K562 (cell line): ENCODE data around the gene PACRG. TPM values are rescaled to one million over a fixed set of nuclear protein-coding genes. Genes with fewer than 3 reads are reported as not detected.

Experiments used
- ATAC-seq: fragments of 200-7000 bp; cut with Tn5 transposase; 3 replicates; pipeline ENCODE4 v1.9.1; 2020; ENCODE audit warnings: moderate library complexity
- BruUV-seq: library from RNA; stranded (reverse); fragments of 400-500 nt; replicated peaks from 2 replicates; lab custom pipeline; 2021; lab: Mats Ljungman, UMichigan
- CTCF ChIA-PET: fragments of 300-600 bp; formaldehyde crosslinking; extraction: SDS; loops from one replicate; lab custom pipeline; 2021; ENCODE audit warnings: low intra/inter-chr PET ratio; lab: Yijun Ruan, JAX
- POLR2A ChIA-PET: fragments of 300-600, 350-650 bp; sonication (Branson Sonifier 250); formaldehyde crosslinking; extraction: SDS; loops from one replicate; lab custom pipeline; 2021; ENCODE audit warnings: antibody characterized with exemption, inconsistent platforms; lab: Yijun Ruan, JAX
- DNase-seq, 4 experiments: peaks; one replicate each; pipeline versions ENCODE4 v3.0.0 to v3.0.0-alpha.2; 2011 to 2018; ENCODE audit warnings: low spot score in 3 of 4, mixed read lengths in 3 of 4; ENCODE audit errors: extremely low read depth in 1 of 4
- FAIRE-seq: peaks from 2 replicates; lab custom pipeline; 2011; peaks lifted over from hg19 to GRCh38; lab: Jason Lieb, UNC
- H2AFZ ChIP-seq: 2 replicates; pipeline ENCODE4 v1.6.0; 2011; ENCODE audit warnings: low read depth, low read length, control low read depth, inconsistent platforms
- H3K27ac ChIP-seq: fragments of 200-600 bp; 3 replicates; pipeline ENCODE4 v1.8.0; 2011; ENCODE audit warnings: low read depth, mild to moderate bottlenecking, control low read depth, inconsistent platforms, low read length, moderate library complexity, mixed read lengths; ENCODE audit errors: extremely low read depth
- H3K27me3 ChIP-seq, 2 experiments: fragments of 300-600 bp in 1 of 2; 2 replicates in 1 of 2; 3 replicates in 1 of 2; pipeline versions ENCODE4 v1.6.0 to v1.8.0; 2011; ENCODE audit warnings: inconsistent platforms in 2 of 2, low read length in 2 of 2, mild to moderate bottlenecking in 1 of 2, mixed read lengths in 1 of 2, moderate library complexity in 1 of 2; ENCODE audit not compliant: control insufficient read depth in 2 of 2, insufficient read depth in 2 of 2
- H3K36me3 ChIP-seq: fragments of 300-600 bp; 3 replicates; pipeline ENCODE4 v1.8.0; 2011; ENCODE audit warnings: mild to moderate bottlenecking, low read length, inconsistent platforms; ENCODE audit not compliant: control insufficient read depth, insufficient read depth
- H3K4me1 ChIP-seq, 2 experiments: fragments of 200-600 bp in 1 of 2; replicated peaks in 1 of 2; 2 replicates in 1 of 2; 3 replicates in 1 of 2; pipeline versions ENCODE4 v1.5.1 to v1.8.0; 2011; ENCODE audit warnings: inconsistent platforms in 2 of 2, low read length in 2 of 2, mild to moderate bottlenecking in 1 of 2, mixed read lengths in 1 of 2, moderate library complexity in 1 of 2; ENCODE audit not compliant: control insufficient read depth in 2 of 2, insufficient read depth in 2 of 2
- H3K4me2 ChIP-seq: 2 replicates; pipeline ENCODE4 v1.6.1; 2011; ENCODE audit warnings: low read length, control low read depth, inconsistent platforms, mixed read lengths; ENCODE audit not compliant: insufficient read depth
- H3K4me3 ChIP-seq: fragments of 200-600 bp; sonication (generic), shearing (Covaris generic); 2 replicates; pipeline ENCODE4 v1.5.1; 2016; ENCODE audit warnings: control low read depth, inconsistent platforms
- H3K79me2 ChIP-seq: fragments of 200-600 bp; 3 replicates; pipeline ENCODE4 v1.8.0; 2011; ENCODE audit warnings: low read length, inconsistent platforms; ENCODE audit not compliant: control insufficient read depth, insufficient read depth
- H3K9ac ChIP-seq, 2 experiments: 2 replicates each; pipeline versions ENCODE4 v1.6.0 to v1.6.1; 2011; ENCODE audit warnings: low read depth in 2 of 2, low read length in 2 of 2, control low read depth in 1 of 2, inconsistent platforms in 1 of 2, mild to moderate bottlenecking in 1 of 2, mixed read lengths in 1 of 2; ENCODE audit not compliant: insufficient read depth in 1 of 2
- H3K9me1 ChIP-seq: one replicate; pipeline ENCODE4 v1.6.0; 2011; ENCODE audit warnings: inconsistent platforms, mild to moderate bottlenecking, low read length, moderate library complexity; ENCODE audit not compliant: control insufficient read depth, insufficient read depth
- H3K9me3 ChIP-seq: replicated peaks from 2 replicates; pipeline ENCODE4 v1.5.1; 2011; ENCODE audit warnings: low read depth, low read length, inconsistent platforms; ENCODE audit not compliant: control insufficient read depth, insufficient read depth
- H4K20me1 ChIP-seq: replicated peaks from 2 replicates; pipeline ENCODE4 v1.6.1; 2011; ENCODE audit warnings: low read length, inconsistent platforms, mixed read lengths; ENCODE audit not compliant: control insufficient read depth, insufficient read depth
- ATF1 ChIP-seq, 2 experiments: fragments of 450-650 bp in 1 of 2; IDR thresholded peaks; 2 replicates each; pipeline ENCODE4 v1.6.1; 2016; ENCODE audit warnings: missing compliant biosample characterization in 1 of 2, missing genetic modification characterization in 1 of 2
- COPS2 ChIP-seq: fragments of 450-650 bp; conservative IDR thresholded peaks from 2 replicates; pipeline ENCODE4 v1.6.1; 2016; ENCODE audit warnings: mild to moderate bottlenecking, moderate library complexity
- PHB ChIP-seq: fragments of 250-450 bp; sonication (Bioruptor Pico); IDR thresholded peaks from 2 replicates; pipeline ENCODE4 v1.5.0; 2021
- PURB ChIP-seq: sonication (generic); formaldehyde crosslinking; IDR thresholded peaks from 2 replicates; pipeline ENCODE4 v1.9.0; 2021; ENCODE audit warnings: low read depth, mild to moderate bottlenecking, missing genetic modification reagents
- SREBF2 ChIP-seq: sonication (generic); formaldehyde crosslinking; IDR thresholded peaks from 2 replicates; pipeline ENCODE4 v1.4.0; 2020; ENCODE audit warnings: mild to moderate bottlenecking, missing genetic modification reagents
- STAT5A ChIP-seq: IDR thresholded peaks from 2 replicates; pipeline ENCODE4 v1.6.1; 2012; ENCODE audit warnings: low read length, inconsistent platforms, borderline replicate concordance
- ZEB2 ChIP-seq: fragments of 450-650 bp; IDR thresholded peaks from 2 replicates; pipeline ENCODE4 v1.6.1; 2016
- ZFP1 ChIP-seq: fragments of 450-650 bp; formaldehyde crosslinking; IDR thresholded peaks from 2 replicates; pipeline ENCODE4 v1.4.0; 2020; ENCODE audit warnings: mild to moderate bottlenecking, mixed read lengths
- WGBS: fragments of 100-300 bp; shearing (Covaris generic); methylation state at CpG from one replicate; pipeline ENCODE4 v1.1.6; 2016; ENCODE audit warnings: low coverage, mixed read lengths; ENCODE audit not compliant: insufficient coverage; ENCODE audit errors: missing lambda C conversion rate; 5-methylcytosine and 5-hydroxymethylcytosine counted together
- in situ Hi-C: fragments of 300-500 bp; cut with MboI; formaldehyde crosslinking; loops from 4 replicates; pipeline ENCODE4 v1.15.0; 2018; ENCODE audit warnings: inconsistent platforms, mixed read lengths
- intact Hi-C: fragments of 100-400 bp; cut with micrococcal nuclease; formaldehyde crosslinking; loops from 2 replicates; pipeline ENCODE4 v1.14.2; 2022
- polyA plus RNA-seq, 8 experiments: library from polyadenylated mRNA; depleted of rRNA in 4 of 8; stranded (reverse) in 5 of 8; unstranded in 3 of 8; fragments of >200 nt; fragmentation: Nextera tagmentation in 2 of 8; fragmentation: Illumina TruSeq in 1 of 8; extraction: Ambion mirVana in 2 of 8; extraction: Trizol in 1 of 8; gene quantifications; 2 replicates each; pipeline versions ENCODE4 v1.2.1 to v1.2.3, GENCODE V29; 2011 to 2014; ENCODE audit warnings: inconsistent platforms in 1 of 8, missing spikeins in 1 of 8
- total RNA-seq, 7 experiments: library from RNA; depleted of rRNA in 6 of 7; stranded (reverse); fragments of >200 nt in 6 of 7; fragmentation: Illumina TruSeq in 2 of 7; extraction: Trizol in 2 of 7; gene quantifications; 2 replicates each; pipeline versions ENCODE4 v1.2.1 to v1.2.3, GENCODE V29; 2011 to 2021; ENCODE audit warnings: low replicate concordance in 1 of 7
- TF ChIP-seq, protein P1 (sequence below): fragments of 450-650 bp; IDR thresholded peaks from 2 replicates; pipeline ENCODE4 v1.6.1; 2016
- TF ChIP-seq, protein P2 (sequence below): fragments of 200-600 bp; sonication (generic); IDR thresholded peaks from one replicate; pipeline ENCODE4 v1.6.1; 2012; ENCODE audit warnings: mild to moderate bottlenecking, low read depth, low read length, inconsistent platforms
- TF ChIP-seq, protein P3 (sequence below), 2 experiments: fragments of 250-450 bp in 1 of 2; fragments of 450-650 bp in 1 of 2; sonication (Bioruptor Pico) in 1 of 2; IDR thresholded peaks; 2 replicates each; pipeline versions ENCODE4 v1.6.1 to v1.8.0; 2016 to 2021; ENCODE audit warnings: mild to moderate bottlenecking in 2 of 2, moderate library complexity in 2 of 2, missing compliant biosample characterization in 1 of 2, missing genetic modification characterization in 1 of 2

The PACRG gene
- total and polyA plus RNA-seq, 9 of the 15 experiments (the other 6 are each of a cell fraction or from before 2014, with no cell fraction given), result 0.04 TPM; not detected in 8

DNA sequence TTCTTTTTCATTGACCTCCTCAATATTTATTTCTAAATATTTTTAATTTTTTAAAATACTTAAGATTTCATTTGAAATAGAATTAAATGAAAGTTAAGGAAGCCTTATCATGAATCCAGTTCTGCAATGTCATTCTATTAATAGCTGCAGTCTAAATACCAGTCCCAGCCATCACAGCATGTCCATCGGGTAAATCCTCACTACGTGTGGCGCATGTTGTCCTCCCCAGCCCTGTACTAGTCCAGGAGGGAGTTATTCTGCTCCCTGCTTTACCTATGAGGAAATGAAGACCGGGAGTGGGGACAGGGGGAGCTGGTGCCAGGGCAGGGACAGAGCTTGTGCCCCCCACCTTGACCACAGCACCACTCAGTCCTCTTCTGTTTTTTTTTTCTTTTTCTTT, 561.7 kb downstream of the PACRG start:
- Histone ChIP-seq H3K27me3 (peaks cover 48 to 66% of the 10 kb centered on the region in 2 experiments), H3K4me3 (no peak overlapping the region), H3K27ac (no peak overlapping the region), H4K20me1 (no peaks in the 10 kb centered on the region), H3K79me2 (no peaks in the 10 kb centered on the region), H3K4me2 (no peak overlapping the region), H3K36me3 (no peaks in the 10 kb centered on the region), H3K4me1 (peaks cover 0 to 3% of the 10 kb centered on the region in 2 experiments; a peak in 1 of 5 replicates), H3K9me3 (no peaks in the 10 kb centered on the region), H3K9ac (no peak overlapping the region), H2AFZ (no peak overlapping the region), H3K9me1 (no peaks in the 10 kb centered on the region)
- ChIA-PET POLR2A (interaction anchor here (0.5 to 0.7 kb wide), 2 partner anchors 19 to 23 kb away, joined by 3 read pairs; no protein-coding TSS in a partner anchor), CTCF (no interaction called here)
- intact Hi-C loops, result no loop called here
- in situ Hi-C loops, result no loop called here
- BruUV-seq, result no TSS peak
- DNase-seq (no peak), ATAC-seq (no peak), FAIRE-seq (no peak)
- 0% methylated on average over 4 of the region's 4 CpGs for WGBS
- TF ChIP-seq COPS2 (no peak), PURB (no peak), ATF1 (CRISPR knock-in tag; IDR thresholded peaks at IDR 0.05) (no peak), ATF1 (tag; IDR thresholded peaks at IDR 0.05) (no peak), SREBF2 (CRISPR knock-in tag) (no peak), STAT5A (no peak), ZFP1 (CRISPR knock-in tag) (no peak), ZEB2 (no peak), PHB (CRISPR knock-in tag) (no peak)
- TF ChIP-seq, protein P1, sequence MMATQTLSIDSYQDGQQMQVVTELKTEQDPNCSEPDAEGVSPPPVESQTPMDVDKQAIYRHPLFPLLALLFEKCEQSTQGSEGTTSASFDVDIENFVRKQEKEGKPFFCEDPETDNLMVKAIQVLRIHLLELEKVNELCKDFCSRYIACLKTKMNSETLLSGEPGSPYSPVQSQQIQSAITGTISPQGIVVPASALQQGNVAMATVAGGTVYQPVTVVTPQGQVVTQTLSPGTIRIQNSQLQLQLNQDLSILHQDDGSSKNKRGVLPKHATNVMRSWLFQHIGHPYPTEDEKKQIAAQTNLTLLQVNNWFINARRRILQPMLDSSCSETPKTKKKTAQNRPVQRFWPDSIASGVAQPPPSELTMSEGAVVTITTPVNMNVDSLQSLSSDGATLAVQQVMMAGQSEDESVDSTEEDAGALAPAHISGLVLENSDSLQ, result no peak
- TF ChIP-seq, protein P2, sequence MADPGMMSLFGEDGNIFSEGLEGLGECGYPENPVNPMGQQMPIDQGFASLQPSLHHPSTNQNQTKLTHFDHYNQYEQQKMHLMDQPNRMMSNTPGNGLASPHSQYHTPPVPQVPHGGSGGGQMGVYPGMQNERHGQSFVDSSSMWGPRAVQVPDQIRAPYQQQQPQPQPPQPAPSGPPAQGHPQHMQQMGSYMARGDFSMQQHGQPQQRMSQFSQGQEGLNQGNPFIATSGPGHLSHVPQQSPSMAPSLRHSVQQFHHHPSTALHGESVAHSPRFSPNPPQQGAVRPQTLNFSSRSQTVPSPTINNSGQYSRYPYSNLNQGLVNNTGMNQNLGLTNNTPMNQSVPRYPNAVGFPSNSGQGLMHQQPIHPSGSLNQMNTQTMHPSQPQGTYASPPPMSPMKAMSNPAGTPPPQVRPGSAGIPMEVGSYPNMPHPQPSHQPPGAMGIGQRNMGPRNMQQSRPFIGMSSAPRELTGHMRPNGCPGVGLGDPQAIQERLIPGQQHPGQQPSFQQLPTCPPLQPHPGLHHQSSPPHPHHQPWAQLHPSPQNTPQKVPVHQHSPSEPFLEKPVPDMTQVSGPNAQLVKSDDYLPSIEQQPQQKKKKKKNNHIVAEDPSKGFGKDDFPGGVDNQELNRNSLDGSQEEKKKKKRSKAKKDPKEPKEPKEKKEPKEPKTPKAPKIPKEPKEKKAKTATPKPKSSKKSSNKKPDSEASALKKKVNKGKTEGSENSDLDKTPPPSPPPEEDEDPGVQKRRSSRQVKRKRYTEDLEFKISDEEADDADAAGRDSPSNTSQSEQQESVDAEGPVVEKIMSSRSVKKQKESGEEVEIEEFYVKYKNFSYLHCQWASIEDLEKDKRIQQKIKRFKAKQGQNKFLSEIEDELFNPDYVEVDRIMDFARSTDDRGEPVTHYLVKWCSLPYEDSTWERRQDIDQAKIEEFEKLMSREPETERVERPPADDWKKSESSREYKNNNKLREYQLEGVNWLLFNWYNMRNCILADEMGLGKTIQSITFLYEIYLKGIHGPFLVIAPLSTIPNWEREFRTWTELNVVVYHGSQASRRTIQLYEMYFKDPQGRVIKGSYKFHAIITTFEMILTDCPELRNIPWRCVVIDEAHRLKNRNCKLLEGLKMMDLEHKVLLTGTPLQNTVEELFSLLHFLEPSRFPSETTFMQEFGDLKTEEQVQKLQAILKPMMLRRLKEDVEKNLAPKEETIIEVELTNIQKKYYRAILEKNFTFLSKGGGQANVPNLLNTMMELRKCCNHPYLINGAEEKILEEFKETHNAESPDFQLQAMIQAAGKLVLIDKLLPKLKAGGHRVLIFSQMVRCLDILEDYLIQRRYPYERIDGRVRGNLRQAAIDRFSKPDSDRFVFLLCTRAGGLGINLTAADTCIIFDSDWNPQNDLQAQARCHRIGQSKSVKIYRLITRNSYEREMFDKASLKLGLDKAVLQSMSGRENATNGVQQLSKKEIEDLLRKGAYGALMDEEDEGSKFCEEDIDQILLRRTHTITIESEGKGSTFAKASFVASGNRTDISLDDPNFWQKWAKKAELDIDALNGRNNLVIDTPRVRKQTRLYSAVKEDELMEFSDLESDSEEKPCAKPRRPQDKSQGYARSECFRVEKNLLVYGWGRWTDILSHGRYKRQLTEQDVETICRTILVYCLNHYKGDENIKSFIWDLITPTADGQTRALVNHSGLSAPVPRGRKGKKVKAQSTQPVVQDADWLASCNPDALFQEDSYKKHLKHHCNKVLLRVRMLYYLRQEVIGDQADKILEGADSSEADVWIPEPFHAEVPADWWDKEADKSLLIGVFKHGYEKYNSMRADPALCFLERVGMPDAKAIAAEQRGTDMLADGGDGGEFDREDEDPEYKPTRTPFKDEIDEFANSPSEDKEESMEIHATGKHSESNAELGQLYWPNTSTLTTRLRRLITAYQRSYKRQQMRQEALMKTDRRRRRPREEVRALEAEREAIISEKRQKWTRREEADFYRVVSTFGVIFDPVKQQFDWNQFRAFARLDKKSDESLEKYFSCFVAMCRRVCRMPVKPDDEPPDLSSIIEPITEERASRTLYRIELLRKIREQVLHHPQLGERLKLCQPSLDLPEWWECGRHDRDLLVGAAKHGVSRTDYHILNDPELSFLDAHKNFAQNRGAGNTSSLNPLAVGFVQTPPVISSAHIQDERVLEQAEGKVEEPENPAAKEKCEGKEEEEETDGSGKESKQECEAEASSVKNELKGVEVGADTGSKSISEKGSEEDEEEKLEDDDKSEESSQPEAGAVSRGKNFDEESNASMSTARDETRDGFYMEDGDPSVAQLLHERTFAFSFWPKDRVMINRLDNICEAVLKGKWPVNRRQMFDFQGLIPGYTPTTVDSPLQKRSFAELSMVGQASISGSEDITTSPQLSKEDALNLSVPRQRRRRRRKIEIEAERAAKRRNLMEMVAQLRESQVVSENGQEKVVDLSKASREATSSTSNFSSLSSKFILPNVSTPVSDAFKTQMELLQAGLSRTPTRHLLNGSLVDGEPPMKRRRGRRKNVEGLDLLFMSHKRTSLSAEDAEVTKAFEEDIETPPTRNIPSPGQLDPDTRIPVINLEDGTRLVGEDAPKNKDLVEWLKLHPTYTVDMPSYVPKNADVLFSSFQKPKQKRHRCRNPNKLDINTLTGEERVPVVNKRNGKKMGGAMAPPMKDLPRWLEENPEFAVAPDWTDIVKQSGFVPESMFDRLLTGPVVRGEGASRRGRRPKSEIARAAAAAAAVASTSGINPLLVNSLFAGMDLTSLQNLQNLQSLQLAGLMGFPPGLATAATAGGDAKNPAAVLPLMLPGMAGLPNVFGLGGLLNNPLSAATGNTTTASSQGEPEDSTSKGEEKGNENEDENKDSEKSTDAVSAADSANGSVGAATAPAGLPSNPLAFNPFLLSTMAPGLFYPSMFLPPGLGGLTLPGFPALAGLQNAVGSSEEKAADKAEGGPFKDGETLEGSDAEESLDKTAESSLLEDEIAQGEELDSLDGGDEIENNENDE, result no peak
- TF ChIP-seq, protein P3, sequence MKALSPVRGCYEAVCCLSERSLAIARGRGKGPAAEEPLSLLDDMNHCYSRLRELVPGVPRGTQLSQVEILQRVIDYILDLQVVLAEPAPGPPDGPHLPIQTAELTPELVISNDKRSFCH (CRISPR knock-in tag; IDR thresholded peaks at IDR 0.05), result no peak
- TF ChIP-seq, protein P3 (tag; IDR thresholded peaks at IDR 0.05), result no peak
